ENCODE results near the gene OGT.

DNA sequence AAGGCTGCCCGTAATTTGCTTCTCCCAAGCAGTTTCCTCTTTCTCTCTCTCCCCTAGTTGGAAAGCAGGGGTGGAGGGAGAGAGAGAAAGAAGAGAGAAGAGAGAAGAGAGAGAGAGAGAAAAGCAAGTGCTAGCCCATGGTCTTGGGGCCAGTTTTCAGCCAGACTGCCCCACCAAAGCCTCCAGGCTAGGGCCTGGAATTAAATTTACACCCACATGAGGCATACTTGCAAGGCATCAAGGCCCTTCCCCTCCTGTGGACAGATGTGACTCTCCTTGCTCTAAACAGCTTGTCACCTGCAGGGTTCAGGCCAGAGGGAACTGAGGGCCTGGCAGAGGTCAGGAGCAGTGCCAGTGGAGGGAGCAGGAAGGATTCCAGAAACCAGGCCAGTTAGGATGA, 87.1 kb downstream of the OGT start:
- TF ChIP-seq CTCF (IDR thresholded peaks at IDR 0.05) (no peak), POLR2A (IDR thresholded peaks at IDR 0.05) (no peak)

Measured in gastroesophageal sphincter (tissue), 3 donors.